ENCODE measurements around the gene SSH3.

- TF ChIP-seq CTCF (IDR thresholded peaks at IDR 0.05) (peak; percentile 78 to 88 (median 82)), POLR2A (IDR thresholded peaks at IDR 0.05) (no peak)
These were observed 40.3 kb upstream of the SSH3 start for GRCh38 chr11:67262731-67263675.
